Stomach (tissue), 9 donors: ENCODE data around the gene OR1B1. TPM values are rescaled to one million over a fixed set of nuclear protein-coding genes. Genes with fewer than 3 reads are reported as not detected.
A peak's percentile ranks its signal among the peaks of the same experiment; 100 is the strongest.

Experiments used
- DNase-seq, 2 donors: peaks; one replicate each; pipeline versions ENCODE4 v3.0.0 to v3.0.0-alpha.2; 2013 to 2019
- H3K27ac ChIP-seq, 5 donors: fragments of 200-600 bp in 4 of 5; sonication (generic) in 4 of 5; one replicate each; pipeline ENCODE4 v1.5.1; 2013 to 2019; ENCODE audit warnings: mild to moderate bottlenecking in 1 of 5, moderate library complexity in 1 of 5
- H3K27me3 ChIP-seq, 3 donors: fragments of 200-600 bp; sonication (generic); one replicate each; pipeline ENCODE4 v1.5.1; 2017 to 2019; ENCODE audit warnings: mixed run types in 1 of 3
- H3K36me3 ChIP-seq, 4 donors: fragments of 200-600 bp; sonication (generic); 1 replicate in 3 of 4; 2 replicates in 1 of 4; pipeline ENCODE4 v1.5.1; 2016 to 2019
- H3K4me1 ChIP-seq, 4 donors: fragments of 200-600 bp; sonication (generic); one replicate each; pipeline ENCODE4 v1.5.1; 2016 to 2019
- H3K4me3 ChIP-seq, 4 donors: fragments of 200-600 bp; sonication (generic) in 3 of 4; one replicate each; pipeline ENCODE4 v1.5.1; 2016 to 2019; ENCODE audit warnings: mild to moderate bottlenecking in 1 of 4
- H3K9me3 ChIP-seq, 4 donors: fragments of 200-600 bp; sonication (generic); one replicate each; pipeline ENCODE4 v1.5.1; 2016 to 2019
- EP300 ChIP-seq: sonication (generic); formaldehyde crosslinking; IDR thresholded peaks from one replicate; pipeline ENCODE4 v1.6.1; 2017; ENCODE audit warnings: antibody characterized with exemption
- POLR2A ChIP-seq, 4 donors: fragments of 450-650 bp; IDR thresholded peaks; one replicate each; pipeline ENCODE4 v1.6.1; 2016; ENCODE audit warnings: antibody characterized with exemption in 4 of 4, control low read depth in 2 of 4, mild to moderate bottlenecking in 1 of 4, moderate library complexity in 1 of 4
- POLR2AphosphoS5 ChIP-seq, 3 donors: sonication (generic); formaldehyde crosslinking; IDR thresholded peaks; one replicate each; pipeline ENCODE4 v1.6.1; 2016; ENCODE audit warnings: antibody characterized with exemption in 3 of 3
- WGBS, 5 donors: extraction: QIAGEN DNeasy Blood & Tissue Kit in 3 of 5; methylation state at CpG; one replicate each; pipeline versions ENCODE4 v1.1.5 to v1.1.7; 2013 to 2018; 5-methylcytosine and 5-hydroxymethylcytosine counted together
- intact Hi-C: fragments of 100-400 bp; cut with DNase I; formaldehyde crosslinking; loops from one replicate; pipeline ENCODE4 v1.15.1; 2023; ENCODE audit warnings: low total_unique reads
- polyA plus RNA-seq, 3 donors: library from polyadenylated mRNA; stranded (reverse); fragments of 200-250 nt; gene quantifications; one replicate each; pipeline ENCODE4 v1.2.3, GENCODE V29; 2013
- total RNA-seq, 5 donors: library from RNA; depleted of rRNA; stranded (reverse); fragments of >200 nt; gene quantifications; one replicate each; pipeline versions ENCODE4 v1.1.0 to v1.2.3, GENCODE V29; 2014 to 2016
- TF ChIP-seq, protein P1 (sequence below), 7 experiments: fragments of 450-650 bp in 4 of 7; fragments of 200-600 bp in 3 of 7; sonication (generic) in 3 of 7; IDR thresholded peaks; one replicate each; pipeline ENCODE4 v1.5.1; 2016 to 2019; ENCODE audit warnings: antibody characterized with exemption in 7 of 7, control low read depth in 2 of 7, mild to moderate bottlenecking in 1 of 7
- donor health status: healthy with polysubstance abuse.
- donor health status: Bipolar disorder and iron deficiency.
- donor health status: healthy.

Gene OR1B1
- total and polyA plus RNA-seq, 8 donors: 0.73 TPM; not detected in 7

DNA sequence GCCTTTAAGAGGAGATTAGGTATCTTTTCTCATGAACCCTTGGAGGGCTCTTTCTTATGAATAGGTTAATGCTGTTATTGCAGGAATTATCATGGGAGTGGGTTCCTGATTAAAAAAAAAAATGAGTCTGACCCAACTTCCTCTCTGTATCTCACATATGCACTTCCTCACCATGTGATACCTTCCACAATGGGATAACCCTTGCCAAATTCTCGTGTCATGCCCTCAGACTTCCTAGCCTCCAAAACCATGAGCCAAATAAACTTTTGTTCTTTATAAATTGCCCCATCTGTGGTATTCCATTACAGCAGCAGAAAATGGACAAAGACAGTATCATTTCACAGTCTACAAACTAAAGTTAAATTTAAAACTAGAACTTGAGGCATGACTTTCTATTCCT is 1.0 kb downstream of the OR1B1 start:
- Histone ChIP-seq H3K4me1 (no peaks in the 10 kb centered on the region), H3K36me3 (no peaks in the 10 kb centered on the region), H3K27me3 (no peaks in the 10 kb centered on the region), H3K27ac (no peak overlapping the region), H3K9me3 (no peaks in the 10 kb centered on the region), H3K4me3 (no peak overlapping the region)
- intact Hi-C loops: no loop called here
- 26 to 46% (median 41%) methylated on average over 1 of the region's 1 CpG for WGBS, 5 donors
- peak in 1 of 2 donors; percentile 28 for DNase-seq
- TF ChIP-seq, protein P1, sequence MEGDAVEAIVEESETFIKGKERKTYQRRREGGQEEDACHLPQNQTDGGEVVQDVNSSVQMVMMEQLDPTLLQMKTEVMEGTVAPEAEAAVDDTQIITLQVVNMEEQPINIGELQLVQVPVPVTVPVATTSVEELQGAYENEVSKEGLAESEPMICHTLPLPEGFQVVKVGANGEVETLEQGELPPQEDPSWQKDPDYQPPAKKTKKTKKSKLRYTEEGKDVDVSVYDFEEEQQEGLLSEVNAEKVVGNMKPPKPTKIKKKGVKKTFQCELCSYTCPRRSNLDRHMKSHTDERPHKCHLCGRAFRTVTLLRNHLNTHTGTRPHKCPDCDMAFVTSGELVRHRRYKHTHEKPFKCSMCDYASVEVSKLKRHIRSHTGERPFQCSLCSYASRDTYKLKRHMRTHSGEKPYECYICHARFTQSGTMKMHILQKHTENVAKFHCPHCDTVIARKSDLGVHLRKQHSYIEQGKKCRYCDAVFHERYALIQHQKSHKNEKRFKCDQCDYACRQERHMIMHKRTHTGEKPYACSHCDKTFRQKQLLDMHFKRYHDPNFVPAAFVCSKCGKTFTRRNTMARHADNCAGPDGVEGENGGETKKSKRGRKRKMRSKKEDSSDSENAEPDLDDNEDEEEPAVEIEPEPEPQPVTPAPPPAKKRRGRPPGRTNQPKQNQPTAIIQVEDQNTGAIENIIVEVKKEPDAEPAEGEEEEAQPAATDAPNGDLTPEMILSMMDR (IDR thresholded peaks at IDR 0.05): no peak
- TF ChIP-seq EP300 (no peak), POLR2A (IDR thresholded peaks at IDR 0.05) (no peak), POLR2AphosphoS5 (IDR thresholded peaks at IDR 0.05) (no peak)

DNA sequence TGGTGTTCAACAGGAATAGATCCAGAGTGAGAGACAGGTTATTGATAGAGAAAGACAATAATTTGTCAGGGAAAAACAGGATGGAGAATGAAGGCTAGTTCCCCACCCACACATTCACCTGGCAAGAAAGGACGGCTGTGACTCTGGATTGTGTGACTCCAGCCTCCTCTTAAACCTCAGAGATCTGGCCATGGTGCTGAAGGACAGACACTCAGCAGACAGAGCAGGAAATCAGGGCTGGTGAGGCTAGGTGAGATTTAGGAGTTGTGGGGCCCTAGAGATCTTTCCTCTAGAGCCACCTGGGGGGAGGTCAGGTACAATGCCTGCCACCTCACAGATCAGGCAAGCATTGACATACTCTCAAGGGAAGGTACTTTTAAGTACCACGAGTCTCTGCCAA is 15.2 kb downstream of the OR1B1 start:
- no peaks in the 10 kb centered on the region for H3K36me3 ChIP-seq
- H3K27ac ChIP-seq: no peak overlapping the region
- peaks cover 0 to 24% (median 13%) of the 10 kb centered on the region in 4 donors for H3K9me3 ChIP-seq
- WGBS, 5 donors: 27 to 49% (median 31%) methylated on average over 2 of the region's 2 CpGs
- DNase-seq: peak in 1 of 2 donors; percentile 4
- intact Hi-C loops: no loop called here
- no peaks in the 10 kb centered on the region for H3K4me1 ChIP-seq
- TF ChIP-seq, protein P1 (IDR thresholded peaks at IDR 0.05): no peak
- no peak for TF ChIP-seq EP300
- TF ChIP-seq POLR2A (IDR thresholded peaks at IDR 0.05): no peak
- TF ChIP-seq POLR2AphosphoS5 (IDR thresholded peaks at IDR 0.05): no peak
- H3K4me3 ChIP-seq: no peak overlapping the region
- H3K27me3 ChIP-seq: no peaks in the 10 kb centered on the region

DNA sequence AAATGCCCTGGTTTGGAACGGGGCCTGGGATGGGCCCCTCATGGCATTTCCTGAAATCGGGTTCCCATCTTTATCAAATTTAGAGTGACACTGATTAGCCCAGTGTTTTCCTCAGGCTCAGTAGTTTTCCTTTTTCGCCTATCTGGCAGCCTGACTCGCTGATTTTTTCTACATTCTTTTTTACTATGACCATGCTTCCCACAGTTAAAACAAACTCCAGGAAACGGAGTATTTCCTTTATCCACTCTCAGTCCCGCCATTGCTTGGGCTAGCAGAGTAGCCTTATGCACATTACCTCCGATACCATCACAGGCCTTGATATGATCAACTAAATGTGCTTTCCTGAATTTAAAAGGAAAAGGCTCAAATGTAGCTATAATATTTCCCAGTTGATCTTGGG is 37.4 kb downstream of the OR1B1 start:
- no peaks in the 10 kb centered on the region for H3K27me3 ChIP-seq
- H3K36me3 ChIP-seq: no peaks in the 10 kb centered on the region
- no peak for TF ChIP-seq POLR2AphosphoS5 (IDR thresholded peaks at IDR 0.05)
- TF ChIP-seq EP300: no peak
- TF ChIP-seq POLR2A (IDR thresholded peaks at IDR 0.05): no peak
- TF ChIP-seq, protein P1 (IDR thresholded peaks at IDR 0.05): no peak
- no peaks in the 10 kb centered on the region for H3K4me1 ChIP-seq
- intact Hi-C loops: no loop called here
- peaks cover 0 to 16% (median 2%) of the 10 kb centered on the region in 4 donors for H3K9me3 ChIP-seq
- no peak for DNase-seq
- H3K27ac ChIP-seq: no peak overlapping the region
- no peak overlapping the region for H3K4me3 ChIP-seq
- 59 to 77% (median 70%) methylated on average over 7 of the region's 7 CpGs for WGBS, 5 donors

DNA sequence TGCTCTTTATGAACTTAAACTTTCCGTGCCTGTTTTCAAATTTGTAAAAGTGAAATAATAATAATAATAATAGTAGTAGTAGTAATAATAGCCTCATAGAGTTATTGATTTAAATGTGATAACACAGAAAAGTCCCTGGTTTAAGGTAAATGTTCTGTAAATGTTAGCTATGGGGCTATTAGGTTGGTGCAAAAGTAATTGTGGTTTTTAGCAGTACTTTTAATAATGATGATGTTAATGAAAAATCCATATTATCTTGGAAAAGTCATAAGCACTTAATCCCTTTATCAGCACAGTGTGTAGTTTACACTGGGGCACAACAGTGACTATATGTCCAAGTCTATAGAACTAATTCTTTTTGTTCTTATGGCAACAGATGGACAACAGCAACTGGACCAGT is 43.1 kb downstream of the OR1B1 start, which contains the start of gene OR1Q1:
TSS of gene OR1Q1 (plus strand) at position 377 of the 400 bp plus-strand sequence. CDS start at position 377, 0 bp downstream.
- Histone ChIP-seq H3K4me1 (no peaks in the 10 kb centered on the region), H3K27me3 (no peaks in the 10 kb centered on the region), H3K9me3 (peaks cover 0 to 16% (median 2%) of the 10 kb centered on the region in 4 donors), H3K4me3 (no peak within 1 kb of the TSS), H3K27ac (no peak within 1 kb of the TSS), H3K36me3 (no peaks in the 10 kb centered on the region)
- no peak for TF ChIP-seq EP300
- no peak for TF ChIP-seq POLR2AphosphoS5 (IDR thresholded peaks at IDR 0.05)
- no peak for TF ChIP-seq POLR2A (IDR thresholded peaks at IDR 0.05)
- TF ChIP-seq, protein P1 (IDR thresholded peaks at IDR 0.05): no peak
- intact Hi-C loops: no loop called here
- DNase-seq: no peak
- 83 to 96% (median 90%) methylated on average over 1 of the region's 1 CpG for WGBS, 5 donors
